HG03045 (cell line): ENCODE results near the gene COL19A1.

Experiments
- ATAC-seq: cut with Tn5 transposase; IDR thresholded peaks from one replicate; pipeline ENCODE4 v1.9.1; 2021; ENCODE audit warnings: mild to moderate bottlenecking, moderate library complexity; ENCODE audit not compliant: unreplicated experiment

Gene COL19A1

DNA sequence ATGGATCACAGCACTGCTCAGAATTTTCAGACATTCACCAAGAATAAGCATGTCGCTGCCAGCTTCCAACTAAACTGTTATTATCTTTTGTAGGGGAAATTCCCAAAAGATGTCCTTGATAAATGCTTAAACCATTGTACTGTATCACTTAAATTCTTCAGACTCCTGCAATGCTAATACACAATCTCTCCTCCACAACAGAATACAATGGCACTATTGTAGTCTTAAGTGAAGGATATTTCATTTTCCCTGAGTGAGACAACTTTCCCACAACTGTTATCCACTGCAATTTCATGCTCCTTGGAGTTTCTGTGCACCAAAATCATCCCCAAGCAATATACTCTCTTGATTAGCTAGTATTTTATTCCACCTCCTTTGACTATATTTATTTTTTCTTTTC is 246.8 kb downstream of the COL19A1 start:
- no peak for ATAC-seq

DNA sequence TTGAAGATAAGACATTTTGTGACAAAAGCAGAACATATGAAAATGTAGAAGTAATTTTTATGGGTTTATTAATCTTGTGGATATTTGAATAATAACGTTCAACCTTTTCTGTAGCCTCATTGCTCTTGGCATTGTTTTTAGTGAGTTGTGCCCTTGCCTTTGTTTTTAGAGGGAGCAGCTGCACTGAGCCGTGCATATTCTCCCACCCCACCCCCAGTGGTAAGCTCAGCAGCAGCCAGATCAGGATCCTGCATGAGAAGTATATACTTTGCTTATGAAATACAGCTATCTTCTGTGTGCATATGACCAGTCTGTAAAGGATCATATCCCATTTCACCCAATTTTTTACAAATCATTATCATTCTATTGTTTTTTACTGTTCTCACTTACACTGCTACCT is 252.3 kb downstream of the COL19A1 start:
- ATAC-seq: no peak

DNA sequence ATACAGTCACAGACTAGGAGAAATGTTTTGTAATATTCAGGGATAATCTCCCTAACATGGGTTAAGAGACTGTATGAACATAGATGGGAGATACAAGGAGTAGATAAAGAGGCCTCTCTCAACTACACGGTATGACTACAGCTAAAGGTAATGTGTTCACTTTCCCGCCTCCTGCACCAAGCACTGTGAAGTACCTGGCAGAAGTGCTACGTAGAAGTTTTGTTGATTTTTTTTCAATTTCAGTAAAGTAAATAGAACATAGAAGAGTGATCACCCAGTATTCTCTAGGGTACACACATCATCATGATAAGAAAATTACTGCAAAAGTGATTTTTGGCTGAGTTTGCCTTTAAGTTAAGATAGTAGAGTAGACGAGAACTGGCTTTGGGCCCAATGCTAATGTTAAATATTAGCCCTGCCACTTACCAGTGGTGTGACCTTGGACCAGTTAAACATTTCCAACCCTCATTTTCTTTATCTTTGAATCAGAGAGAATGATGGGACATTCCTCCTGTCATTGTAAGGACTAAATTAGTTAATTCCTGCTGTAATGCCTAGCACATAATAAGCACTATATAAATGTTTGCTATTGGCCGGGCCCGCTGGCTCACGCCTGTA is 253.0 kb downstream of the COL19A1 start:
- ATAC-seq: no peak

DNA sequence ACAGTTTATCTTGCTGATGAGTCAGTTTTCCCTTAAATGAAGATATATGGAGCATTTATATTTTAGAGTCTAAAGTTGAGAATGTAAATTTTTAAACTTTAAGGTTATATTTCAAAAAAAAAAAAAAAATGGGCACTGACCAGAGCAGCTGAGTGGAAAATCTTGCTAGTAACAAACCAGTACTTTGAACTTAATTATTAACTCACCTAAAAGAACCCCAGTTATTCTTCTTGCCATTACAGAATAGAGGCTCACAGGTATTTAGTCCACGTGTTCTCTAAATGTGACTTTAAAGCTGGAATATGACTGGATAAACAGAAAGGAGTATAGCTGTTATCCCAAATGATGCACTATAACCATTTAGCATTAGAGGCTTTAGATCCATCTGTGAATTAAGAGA is 258.1 kb downstream of the COL19A1 start:
- ATAC-seq: no peak

DNA sequence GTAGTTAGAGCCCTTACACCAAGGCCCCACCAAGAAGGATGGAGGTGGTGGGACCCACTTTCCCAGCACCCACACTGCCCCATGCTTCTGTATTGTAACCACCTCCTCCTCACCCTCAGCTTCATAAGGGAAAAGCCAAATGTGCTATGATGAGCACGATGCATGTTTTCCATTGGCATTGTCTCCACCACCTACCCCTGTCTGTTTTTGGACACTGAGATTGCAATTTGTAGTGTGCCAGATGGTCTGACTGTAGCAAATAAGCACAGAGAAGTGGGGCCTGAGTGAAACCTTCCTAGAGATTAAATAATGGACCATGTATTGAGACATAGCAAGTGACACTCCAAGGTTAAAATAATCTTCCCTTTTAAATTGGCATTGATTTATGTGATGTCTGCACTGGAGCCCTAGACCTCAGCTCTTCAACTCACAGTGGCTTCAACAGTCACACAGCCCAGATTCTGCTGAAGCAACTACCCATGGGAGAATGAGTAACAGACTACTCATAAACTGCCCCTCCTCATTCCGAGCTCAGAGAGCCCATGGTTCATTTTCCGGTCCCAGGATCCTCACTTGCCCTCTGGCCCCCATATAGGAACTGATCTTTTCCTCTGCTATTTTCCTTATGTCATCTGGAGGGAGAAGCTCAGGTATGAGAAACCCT is 258.7 kb downstream of the COL19A1 start:
- no peak for ATAC-seq

DNA sequence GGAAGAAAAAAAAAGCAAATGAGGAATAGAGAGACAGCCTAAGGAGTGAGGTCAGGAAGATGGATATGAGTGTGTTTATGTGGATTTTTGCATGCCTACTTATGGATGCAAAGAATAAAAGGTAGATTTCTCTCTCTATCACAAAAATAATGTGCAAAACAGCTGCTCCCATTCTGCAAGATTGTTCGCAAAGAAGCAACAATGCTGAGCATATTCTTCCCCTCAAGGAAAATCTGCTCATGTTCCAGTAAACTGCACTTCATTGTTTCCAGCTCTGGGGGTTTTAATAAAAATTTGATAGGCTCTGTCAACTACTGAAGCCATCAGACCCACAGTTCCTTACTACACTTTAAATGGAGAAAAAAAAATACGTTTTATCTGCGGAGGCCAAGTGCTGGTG is 259.2 kb downstream of the COL19A1 start:
- ATAC-seq: no peak

DNA sequence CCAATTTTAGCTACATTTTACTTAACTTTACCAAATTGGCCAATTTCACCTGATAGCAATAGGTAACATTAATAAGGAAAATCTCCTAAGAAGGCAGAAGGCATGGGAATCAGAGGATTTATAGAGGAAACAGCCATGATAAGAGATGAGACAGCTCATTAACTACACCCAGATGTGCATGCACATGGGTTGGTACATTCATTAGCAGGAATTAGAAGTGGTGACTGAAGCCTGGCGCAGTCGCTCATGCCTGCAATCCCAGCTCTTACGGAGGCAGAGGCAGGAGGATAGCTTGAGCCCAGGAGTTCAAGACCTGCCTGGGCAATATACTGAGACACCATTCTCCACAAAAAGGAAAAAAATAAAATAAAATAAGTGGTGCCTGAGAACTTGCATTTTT is 263.0 kb downstream of the COL19A1 start:
- ATAC-seq: no peak

DNA sequence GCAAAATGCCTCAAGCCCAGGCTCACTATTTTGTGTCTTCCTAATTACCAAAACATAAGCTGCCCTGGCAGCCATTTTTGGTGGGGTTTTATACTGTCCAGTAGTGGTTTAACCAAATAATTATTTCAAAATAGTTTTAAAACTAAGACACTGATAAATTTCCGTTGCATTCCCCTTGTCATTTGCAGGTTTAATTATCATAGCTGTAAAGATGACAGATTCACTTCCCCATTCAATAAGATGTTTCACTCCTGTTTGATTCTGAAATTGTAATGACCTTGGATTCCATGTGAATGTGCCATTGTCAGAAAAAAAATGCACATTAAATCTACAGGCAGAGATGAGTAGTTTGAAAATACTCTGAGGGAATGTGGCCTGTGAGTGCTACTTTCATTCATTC is 264.5 kb downstream of the COL19A1 start:
- ATAC-seq: no peak

DNA sequence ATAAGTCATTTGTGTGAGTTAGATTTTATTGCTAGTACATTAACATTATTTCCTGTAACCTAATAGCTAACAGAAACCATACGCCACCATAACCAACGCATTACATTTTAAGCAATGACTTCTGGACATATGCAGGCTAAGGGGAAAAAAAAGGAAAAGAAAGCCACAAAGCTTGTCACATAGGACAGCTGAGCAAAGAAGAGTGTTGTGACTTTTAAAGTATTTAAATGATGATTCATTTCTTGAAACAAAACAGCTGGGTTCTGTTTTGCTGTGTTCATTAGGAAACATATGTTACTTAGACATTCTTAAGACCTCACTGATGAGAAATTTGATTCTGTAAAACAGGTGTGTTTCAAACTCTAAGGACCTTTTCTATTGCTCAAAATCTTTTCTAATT is 265.2 kb downstream of the COL19A1 start:
- peak; percentile 95 for ATAC-seq

DNA sequence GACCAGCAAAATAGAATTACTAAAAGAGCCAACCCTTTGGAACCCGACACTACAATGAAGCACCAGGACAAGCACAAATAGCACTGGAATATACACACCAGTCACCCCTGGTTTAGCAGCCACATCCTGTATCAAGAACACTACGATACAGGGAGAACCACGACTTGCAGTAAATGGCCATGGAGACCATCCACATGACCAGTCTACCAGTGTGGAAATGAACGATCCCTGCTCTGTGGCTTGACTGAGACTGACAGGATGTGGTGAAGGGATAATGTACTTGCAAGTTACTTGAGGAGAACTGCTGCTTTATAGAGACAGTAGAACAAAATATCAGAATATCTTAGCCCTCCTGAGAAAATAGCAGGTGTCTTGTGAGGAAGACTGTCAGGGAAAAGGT is 266.9 kb downstream of the COL19A1 start:
- no peak for ATAC-seq

DNA sequence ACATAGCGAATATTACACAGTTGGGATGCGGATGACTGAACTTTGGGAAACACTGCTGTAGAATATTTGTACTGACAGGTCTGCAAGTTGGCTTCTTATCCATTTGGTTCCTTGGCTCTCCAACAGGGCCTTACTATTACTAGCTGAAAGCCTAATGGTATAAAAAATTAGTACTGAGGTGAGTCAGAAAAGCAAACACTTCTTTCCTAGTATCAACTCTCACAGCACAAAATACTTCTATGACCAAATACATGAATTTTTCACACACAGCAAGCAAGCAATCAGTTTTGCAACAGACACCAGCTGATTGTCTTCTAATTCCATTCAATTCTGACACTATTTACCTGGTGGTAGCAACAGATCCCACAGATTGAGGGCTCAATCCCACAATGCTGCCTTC is 268.2 kb downstream of the COL19A1 start:
- ATAC-seq: no peak

DNA sequence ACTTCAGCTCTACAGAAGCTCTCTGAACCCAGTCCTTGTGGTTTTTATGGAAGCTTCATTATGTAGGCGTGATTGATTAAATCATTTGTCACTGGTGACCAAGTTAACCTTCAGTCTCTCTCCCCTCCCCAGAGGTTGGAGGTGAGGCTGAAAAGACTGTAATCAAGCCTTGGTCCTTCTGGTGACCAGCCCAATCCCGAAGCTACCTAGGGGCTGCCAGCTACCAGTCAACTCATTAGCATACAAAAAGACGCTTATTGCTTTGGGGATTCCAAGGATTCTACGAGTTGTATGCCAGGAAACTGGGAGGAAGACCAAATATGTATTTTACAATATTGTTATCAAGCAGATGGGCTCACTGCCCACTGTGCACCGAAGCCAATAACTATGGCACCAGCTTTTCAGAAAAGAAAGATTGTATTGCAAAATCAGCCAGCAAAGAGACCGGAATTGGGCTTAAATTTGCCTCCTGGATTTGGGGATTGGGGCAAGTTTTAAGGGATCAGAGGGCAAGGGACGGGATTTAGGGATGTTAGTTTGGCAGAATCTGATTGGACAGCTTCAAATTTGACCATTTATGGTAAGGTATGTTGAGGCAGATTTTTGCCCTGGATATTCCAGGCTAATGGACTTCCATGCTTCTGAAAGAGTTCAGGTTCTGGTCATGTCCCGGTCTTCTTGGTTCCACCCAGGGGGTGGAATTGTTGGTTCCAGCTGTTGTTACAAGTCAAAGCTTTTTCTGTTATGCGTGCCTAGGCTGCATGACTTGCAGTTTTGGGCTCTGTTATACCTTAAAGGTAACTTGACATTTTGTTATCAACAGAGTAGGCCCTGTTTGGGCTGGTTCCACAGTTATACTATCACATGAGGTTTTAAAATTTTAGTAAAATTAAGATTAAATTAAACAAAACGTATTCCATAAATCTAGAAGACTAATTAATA is 269.1 kb downstream of the COL19A1 start:
- no peak for ATAC-seq

DNA sequence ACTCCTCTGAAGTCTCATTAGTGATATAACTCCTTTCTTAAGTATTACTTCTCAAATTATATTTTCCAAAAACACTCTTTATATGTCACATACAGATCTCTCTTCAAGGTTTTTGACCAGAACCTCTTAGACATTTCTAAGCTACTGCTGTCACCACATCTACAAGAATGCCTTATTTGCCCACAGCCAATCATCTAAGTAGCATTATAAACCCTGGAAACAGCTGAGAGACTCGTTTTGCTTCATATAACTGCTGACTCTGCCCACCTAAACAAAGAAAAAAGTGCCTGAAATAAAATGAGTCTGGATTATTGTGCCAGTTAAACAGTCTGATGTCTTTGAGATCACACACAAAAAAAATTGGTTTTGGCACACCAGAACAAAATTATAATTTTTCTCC is 270.6 kb downstream of the COL19A1 start:
- no peak for ATAC-seq

DNA sequence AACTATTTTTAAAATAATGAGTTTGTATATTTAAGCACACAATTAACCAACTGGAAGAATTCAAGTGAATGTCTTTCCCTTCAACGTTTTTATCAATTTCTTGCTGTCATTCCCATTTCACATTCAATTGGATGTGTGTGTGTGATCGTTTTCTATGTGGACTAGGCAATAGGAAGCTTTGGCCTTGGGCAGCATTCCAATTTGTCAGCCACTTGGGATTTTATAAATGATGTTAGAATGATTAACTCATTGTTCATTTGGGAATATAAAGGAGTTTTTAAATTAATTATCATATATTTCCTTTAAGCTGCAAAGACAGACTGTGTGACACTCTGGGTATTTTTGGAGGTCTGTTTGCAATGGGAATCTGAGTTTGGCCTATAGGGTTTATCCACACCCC is 274.1 kb downstream of the COL19A1 start:
- ATAC-seq: no peak

DNA sequence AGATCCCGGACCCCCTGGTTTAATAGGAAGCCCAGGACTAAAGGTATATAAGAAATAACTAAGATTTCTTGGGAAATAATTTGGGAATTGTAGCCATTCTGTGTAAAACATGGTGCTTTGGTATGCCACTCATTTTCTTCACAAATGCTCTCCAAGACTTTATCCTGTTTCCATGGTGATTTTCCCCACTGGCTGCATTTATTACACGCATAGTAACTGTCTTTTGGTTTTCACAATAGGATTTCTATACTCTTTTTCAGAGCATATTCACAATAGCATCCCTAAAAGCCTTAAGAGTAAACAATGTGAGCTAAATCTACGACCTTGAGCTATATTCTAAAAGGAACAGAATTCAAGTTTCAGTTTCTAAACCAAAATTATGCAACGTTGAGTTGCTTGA is 275.7 kb downstream of the COL19A1 start:
- no peak for ATAC-seq

DNA sequence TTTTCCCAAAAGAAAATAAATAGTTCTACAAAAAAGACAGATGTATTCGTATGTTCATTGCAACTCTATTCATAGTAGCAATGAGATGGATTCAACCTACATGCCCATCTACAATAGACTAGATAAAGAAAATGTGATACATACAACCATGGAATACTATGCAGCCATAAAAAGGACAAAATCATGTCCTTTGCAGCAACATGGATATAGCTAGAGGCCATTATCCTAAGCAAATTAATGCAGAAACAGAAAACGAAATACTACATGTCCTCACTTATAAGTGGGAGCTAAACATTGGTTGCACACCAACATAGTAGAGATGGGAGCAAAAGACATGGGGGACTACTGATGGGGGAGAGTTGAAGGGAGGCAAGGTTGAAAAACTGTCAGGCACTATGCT is 278.8 kb downstream of the COL19A1 start:
- no peak for ATAC-seq

DNA sequence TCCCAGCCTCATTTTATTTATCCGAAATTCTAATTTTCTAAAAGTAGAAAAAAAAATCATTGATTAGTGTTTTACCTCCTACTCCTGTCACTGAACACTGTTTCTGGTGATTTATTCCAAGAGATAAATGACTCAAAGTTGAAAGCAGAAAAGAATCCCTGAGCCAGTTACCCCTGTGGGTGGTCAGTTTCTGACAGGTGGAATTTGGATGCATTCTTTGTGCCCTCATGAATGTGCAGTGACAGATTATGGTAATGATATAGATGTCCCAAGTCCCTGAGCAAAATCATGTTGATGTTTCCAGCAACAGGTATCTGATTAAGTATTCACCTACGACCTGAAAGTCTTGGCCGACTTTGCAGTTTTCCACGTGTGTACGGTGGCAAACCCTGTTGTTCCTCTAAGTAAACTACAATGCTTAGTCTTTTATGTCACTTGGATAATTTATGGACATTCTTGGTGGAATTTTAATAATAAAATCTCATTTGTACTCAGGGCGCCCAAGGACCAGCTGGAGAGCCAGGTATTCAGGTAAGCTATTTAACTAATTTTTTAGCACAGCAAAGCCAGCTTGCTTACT is 282.9 kb downstream of the COL19A1 start:
- no peak for ATAC-seq

DNA sequence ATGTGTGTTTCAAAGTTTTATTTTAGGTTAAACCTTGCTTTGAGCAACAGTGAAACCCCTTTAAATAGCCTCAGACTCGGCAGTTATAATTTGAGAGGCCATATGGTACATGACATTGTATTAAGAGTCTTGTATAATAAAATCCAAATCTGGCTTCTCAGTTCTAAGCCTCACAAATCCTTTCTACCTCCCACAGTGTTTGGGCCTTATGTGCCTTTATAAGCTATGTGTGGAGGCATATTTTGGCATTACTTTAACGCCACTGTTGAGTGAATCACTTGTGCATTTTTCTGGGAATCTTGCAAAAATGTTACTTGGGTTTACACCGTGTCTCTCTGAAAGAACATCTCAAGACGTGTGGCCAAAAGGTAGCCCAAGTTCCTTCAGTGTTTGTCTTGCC is 284.2 kb downstream of the COL19A1 start:
- ATAC-seq: no peak

DNA sequence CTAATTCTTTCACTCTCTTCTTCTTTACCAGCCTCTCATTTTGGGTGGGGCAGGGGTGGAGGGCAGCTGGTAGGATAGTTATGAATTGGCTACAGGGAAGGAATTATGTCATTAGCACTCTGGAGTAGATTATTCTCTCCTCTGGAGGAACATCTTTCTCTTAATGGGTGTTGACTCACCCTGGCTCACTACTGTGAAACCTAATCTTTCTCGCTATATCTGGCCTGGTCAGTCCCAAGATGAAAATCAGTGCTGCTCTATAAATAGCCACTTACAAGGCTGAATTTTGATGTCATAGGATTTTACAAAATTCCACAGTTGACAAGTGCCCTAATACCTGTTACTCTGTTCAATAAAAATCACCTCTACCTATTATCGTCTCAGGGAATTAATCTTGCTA is 285.3 kb downstream of the COL19A1 start:
- no peak for ATAC-seq

DNA sequence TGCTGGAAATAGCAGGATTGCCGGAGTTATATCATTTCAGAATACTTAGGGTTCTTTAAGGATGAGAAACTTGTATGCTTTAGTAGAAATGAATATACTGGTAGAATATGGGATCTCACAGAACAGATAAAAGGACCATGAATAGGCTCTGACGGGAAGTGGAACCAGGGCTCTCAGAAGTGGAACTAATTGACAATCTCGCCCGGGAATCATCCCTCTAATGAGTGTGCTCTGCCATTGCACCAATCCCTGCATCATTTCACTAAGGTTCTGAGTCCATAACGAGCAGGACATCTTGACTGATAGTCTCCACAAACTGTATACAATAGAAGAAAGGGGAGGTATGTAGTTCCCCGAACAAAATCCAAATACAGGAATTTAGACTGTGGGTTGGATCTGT is 286.4 kb downstream of the COL19A1 start:
- no peak for ATAC-seq

DNA sequence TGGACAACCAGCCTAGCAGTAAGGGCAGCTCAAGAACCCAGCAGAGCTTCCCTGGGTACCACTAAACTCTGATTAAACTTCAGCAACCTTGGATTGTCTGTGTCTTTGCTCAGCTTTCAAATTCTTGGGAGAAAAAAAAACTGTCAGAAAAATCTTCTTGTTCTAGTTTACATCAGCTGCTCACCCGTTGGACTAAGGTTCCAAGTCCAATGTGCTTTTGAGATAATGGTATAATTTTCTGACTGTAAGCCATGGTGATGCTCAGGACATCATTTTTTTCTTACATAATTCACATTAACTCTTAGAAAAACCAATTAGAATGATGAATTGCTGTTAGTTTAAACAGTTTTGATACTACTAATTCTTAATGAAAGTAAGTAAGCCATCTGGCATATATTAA is 290.7 kb downstream of the COL19A1 start:
- ATAC-seq: no peak

DNA sequence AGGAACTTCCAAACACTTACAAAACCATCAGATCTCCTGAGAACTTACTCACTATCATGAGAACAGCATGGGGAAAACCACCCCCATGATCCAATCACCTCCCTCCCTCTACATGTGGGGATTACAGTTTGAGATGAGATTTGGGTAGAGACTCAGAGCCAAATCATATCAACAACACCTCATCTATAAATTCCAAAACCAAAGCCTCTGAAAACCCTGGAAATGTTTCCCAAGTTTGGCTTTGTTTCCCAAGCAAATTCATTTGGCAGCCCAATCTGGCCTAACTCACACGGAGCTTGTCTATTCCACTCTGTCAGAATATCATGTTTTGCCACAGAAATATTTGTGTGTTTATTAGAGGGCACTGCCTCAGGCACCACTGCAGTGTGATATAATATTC is 293.9 kb downstream of the COL19A1 start:
- ATAC-seq: no peak
